OCI-LY7 (cell line): ENCODE measurements around the gene EWSR1.

ENCODE experiments used
- EZH2phosphoT487 ChIP-seq: fragments of 200-600 bp; sonication (generic); IDR thresholded peaks from 2 replicates; pipeline ENCODE4 v1.6.1; 2018; ENCODE audit warnings: low read depth, borderline replicate concordance, mild to moderate bottlenecking, mixed run types, antibody characterized with exemption, low read length, moderate library complexity, mixed read lengths
- TF ChIP-seq, protein P1 (sequence below): fragments of 200-600 bp; sonication (generic); conservative IDR thresholded peaks from 2 replicates; pipeline ENCODE4 v1.5.1; 2014; ENCODE audit warnings: mild to moderate bottlenecking, antibody characterized with exemption, low read length, moderate library complexity, mixed read lengths

DNA sequence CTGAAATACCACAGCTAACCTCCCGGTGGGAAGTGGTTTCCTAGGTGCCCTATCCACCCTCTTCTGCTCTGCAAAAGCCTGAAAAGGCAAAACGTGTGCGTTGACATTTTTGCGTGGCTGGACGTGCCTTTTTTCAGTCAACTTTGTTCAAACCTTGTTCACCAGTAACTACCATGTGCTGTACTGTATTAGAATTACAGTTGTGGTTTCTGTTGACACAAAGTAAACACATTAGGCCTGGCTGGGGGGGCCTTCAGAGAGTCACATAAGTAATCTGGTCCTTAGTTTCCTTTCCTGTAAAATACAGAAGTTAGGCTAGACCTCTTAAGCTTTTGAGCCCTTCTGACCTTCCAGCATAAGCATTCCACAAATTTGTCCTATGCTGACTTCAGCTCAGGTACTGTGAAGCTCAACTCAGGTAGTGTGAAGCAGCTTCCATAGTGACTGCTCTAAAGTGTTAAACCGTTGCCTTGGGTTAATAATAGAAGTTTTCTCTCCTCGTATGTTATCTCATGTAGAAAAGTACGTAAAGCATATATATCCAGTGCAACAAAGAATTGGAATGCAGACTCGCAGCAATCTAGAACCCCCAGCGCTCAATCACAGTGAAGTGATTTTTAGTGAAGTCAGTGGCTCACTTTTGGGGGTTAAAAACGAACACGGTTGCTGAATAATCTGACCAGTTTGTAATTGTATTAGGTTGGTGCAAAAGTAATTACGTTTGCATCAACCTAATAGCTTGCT lies 1.8 kb downstream of the EWSR1 start:
- TF ChIP-seq, protein P1, sequence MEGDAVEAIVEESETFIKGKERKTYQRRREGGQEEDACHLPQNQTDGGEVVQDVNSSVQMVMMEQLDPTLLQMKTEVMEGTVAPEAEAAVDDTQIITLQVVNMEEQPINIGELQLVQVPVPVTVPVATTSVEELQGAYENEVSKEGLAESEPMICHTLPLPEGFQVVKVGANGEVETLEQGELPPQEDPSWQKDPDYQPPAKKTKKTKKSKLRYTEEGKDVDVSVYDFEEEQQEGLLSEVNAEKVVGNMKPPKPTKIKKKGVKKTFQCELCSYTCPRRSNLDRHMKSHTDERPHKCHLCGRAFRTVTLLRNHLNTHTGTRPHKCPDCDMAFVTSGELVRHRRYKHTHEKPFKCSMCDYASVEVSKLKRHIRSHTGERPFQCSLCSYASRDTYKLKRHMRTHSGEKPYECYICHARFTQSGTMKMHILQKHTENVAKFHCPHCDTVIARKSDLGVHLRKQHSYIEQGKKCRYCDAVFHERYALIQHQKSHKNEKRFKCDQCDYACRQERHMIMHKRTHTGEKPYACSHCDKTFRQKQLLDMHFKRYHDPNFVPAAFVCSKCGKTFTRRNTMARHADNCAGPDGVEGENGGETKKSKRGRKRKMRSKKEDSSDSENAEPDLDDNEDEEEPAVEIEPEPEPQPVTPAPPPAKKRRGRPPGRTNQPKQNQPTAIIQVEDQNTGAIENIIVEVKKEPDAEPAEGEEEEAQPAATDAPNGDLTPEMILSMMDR: no peak
- no peak for TF ChIP-seq EZH2phosphoT487
